ENCODE measurements around the gene GPBP1L1. TPM values are rescaled to one million over a fixed set of nuclear protein-coding genes. Genes with fewer than 3 reads are reported as not detected.
A peak's percentile ranks its signal among the peaks of the same experiment; 100 is the strongest.

Gene GPBP1L1, protein sequence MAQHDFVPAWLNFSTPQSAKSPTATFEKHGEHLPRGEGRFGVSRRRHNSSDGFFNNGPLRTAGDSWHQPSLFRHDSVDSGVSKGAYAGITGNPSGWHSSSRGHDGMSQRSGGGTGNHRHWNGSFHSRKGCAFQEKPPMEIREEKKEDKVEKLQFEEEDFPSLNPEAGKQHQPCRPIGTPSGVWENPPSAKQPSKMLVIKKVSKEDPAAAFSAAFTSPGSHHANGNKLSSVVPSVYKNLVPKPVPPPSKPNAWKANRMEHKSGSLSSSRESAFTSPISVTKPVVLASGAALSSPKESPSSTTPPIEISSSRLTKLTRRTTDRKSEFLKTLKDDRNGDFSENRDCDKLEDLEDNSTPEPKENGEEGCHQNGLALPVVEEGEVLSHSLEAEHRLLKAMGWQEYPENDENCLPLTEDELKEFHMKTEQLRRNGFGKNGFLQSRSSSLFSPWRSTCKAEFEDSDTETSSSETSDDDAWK
- 77.8 and 104 TPM in 2 replicates for total RNA-seq
- 61.7 and 77.2 TPM in 2 replicates for polyA plus RNA-seq
- polyA plus RNA-seq (2012) = 30.5 and 38.6 TPM in 2 replicates
- 27.3 and 43.5 TPM in 2 replicates for polyA minus RNA-seq (ENCODE audit: low replicate concordance)

- TF ChIP-seq, protein P1, sequence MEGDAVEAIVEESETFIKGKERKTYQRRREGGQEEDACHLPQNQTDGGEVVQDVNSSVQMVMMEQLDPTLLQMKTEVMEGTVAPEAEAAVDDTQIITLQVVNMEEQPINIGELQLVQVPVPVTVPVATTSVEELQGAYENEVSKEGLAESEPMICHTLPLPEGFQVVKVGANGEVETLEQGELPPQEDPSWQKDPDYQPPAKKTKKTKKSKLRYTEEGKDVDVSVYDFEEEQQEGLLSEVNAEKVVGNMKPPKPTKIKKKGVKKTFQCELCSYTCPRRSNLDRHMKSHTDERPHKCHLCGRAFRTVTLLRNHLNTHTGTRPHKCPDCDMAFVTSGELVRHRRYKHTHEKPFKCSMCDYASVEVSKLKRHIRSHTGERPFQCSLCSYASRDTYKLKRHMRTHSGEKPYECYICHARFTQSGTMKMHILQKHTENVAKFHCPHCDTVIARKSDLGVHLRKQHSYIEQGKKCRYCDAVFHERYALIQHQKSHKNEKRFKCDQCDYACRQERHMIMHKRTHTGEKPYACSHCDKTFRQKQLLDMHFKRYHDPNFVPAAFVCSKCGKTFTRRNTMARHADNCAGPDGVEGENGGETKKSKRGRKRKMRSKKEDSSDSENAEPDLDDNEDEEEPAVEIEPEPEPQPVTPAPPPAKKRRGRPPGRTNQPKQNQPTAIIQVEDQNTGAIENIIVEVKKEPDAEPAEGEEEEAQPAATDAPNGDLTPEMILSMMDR (conservative IDR thresholded peaks at IDR 0.05 in 1 of 2, IDR thresholded peaks at IDR 0.05 in 1 of 2; ENCODE audit: low read depth in 1 of 2, low read length in 2 of 2) = no peak
- no peak for TF ChIP-seq EZH2 (IDR thresholded peaks at IDR 0.05; ENCODE audit: low read length, missing control alignments)
- Histone ChIP-seq H4K20me1 (ENCODE audit: control insufficient read depth, extremely low read depth, insufficient read depth, low read length) (no peaks in the 10 kb centered on the region), H3K9me3 (ENCODE audit: control insufficient read depth, insufficient read depth, low read depth, low read length) (no peaks in the 10 kb centered on the region), H3K4me3 (replicated peaks in 1 of 4; ENCODE audit: control extremely low read depth in 1 of 4, insufficient read depth in 1 of 4, low read depth in 3 of 4, low read length in 4 of 4) (peak within 1 kb of the TSS; percentile 73 to 98 (median 88)), H3K4me1 (ENCODE audit: control insufficient read depth, extremely low read depth, insufficient read depth, low read length) (peaks cover 4% of the 10 kb centered on the region), H3K4me2 (ENCODE audit: extremely low read depth, insufficient read depth, low read length) (peak within 1 kb of the TSS; percentile 91), H3K9ac (ENCODE audit: insufficient read depth, low read length) (peak within 1 kb of the TSS; percentile 78), H3K27me3 (ENCODE audit: control insufficient read depth, insufficient read depth, low read length) (no peaks in the 10 kb centered on the region), H3K27ac (ENCODE audit: insufficient read depth, low read length) (peak within 1 kb of the TSS; percentile 96), H2AFZ (ENCODE audit: low read length) (peak within 1 kb of the TSS; percentile 95), H3K36me3 (ENCODE audit: control insufficient read depth, insufficient read depth, low read length) (no peaks in the 10 kb centered on the region), H3K79me2 (ENCODE audit: control insufficient read depth, insufficient read depth, low read length) (peaks cover 77% of the 10 kb centered on the region)
- DNase-seq (ENCODE audit: low read depth in 2 of 2) = peak; percentile 94 to 98
These were observed at the start of gene GPBP1L1 for GRCh38 chr1:45686288-45687013. TSS of gene GPBP1L1 (minus strand) at chr1:45686533. CDS start at chr1:45659087, 27,446 bp downstream.

GRCh38 chr1:45730780-45731319, 44.5 kb upstream of the GPBP1L1 start:
- TF ChIP-seq EZH2 (IDR thresholded peaks at IDR 0.05; ENCODE audit: low read length, missing control alignments) = no peak
- TF ChIP-seq, protein P1 (conservative IDR thresholded peaks at IDR 0.05 in 1 of 2, IDR thresholded peaks at IDR 0.05 in 1 of 2; ENCODE audit: low read depth in 1 of 2, low read length in 2 of 2) = no peak
- H3K36me3 ChIP-seq (ENCODE audit: control insufficient read depth, insufficient read depth, low read length) = no peaks in the 10 kb centered on the region
- H3K79me2 ChIP-seq (ENCODE audit: control insufficient read depth, insufficient read depth, low read length) = no peaks in the 10 kb centered on the region
- H2AFZ ChIP-seq (ENCODE audit: low read length) = no peak overlapping the region
- no peak for DNase-seq (ENCODE audit: low read depth in 2 of 2)
- H3K4me3 ChIP-seq (replicated peaks in 1 of 4; ENCODE audit: control extremely low read depth in 1 of 4, insufficient read depth in 1 of 4, low read depth in 3 of 4, low read length in 4 of 4) = no peak overlapping the region
- no peak overlapping the region for H3K27ac ChIP-seq (ENCODE audit: insufficient read depth, low read length)
- H3K9me3 ChIP-seq (ENCODE audit: control insufficient read depth, insufficient read depth, low read depth, low read length) = no peaks in the 10 kb centered on the region
- H3K4me2 ChIP-seq (ENCODE audit: extremely low read depth, insufficient read depth, low read length) = no peak overlapping the region
- no peak overlapping the region for H3K9ac ChIP-seq (ENCODE audit: insufficient read depth, low read length)
- H4K20me1 ChIP-seq (ENCODE audit: control insufficient read depth, extremely low read depth, insufficient read depth, low read length) = no peaks in the 10 kb centered on the region
- H3K4me1 ChIP-seq (ENCODE audit: control insufficient read depth, extremely low read depth, insufficient read depth, low read length) = no peaks in the 10 kb centered on the region
- no peaks in the 10 kb centered on the region for H3K27me3 ChIP-seq (ENCODE audit: control insufficient read depth, insufficient read depth, low read length)

Measured in fibroblast of lung (primary cell).